HG03575 (cell line): Measurements from ENCODE around the gene NOL4L.
"Not testable (repeated sequence)": the region's sequence is repeated elsewhere in the genome, so short reads cannot be mapped to it uniquely, and the experiment has no call there.

Experiments used
- ATAC-seq: cut with Tn5 transposase; IDR thresholded peaks from one replicate; pipeline ENCODE4 v1.9.1; 2021; ENCODE audit not compliant: unreplicated experiment, insufficient number of reproducible peaks, low FRiP score; ENCODE audit errors: extremely low read depth

NOL4L gene

DNA sequence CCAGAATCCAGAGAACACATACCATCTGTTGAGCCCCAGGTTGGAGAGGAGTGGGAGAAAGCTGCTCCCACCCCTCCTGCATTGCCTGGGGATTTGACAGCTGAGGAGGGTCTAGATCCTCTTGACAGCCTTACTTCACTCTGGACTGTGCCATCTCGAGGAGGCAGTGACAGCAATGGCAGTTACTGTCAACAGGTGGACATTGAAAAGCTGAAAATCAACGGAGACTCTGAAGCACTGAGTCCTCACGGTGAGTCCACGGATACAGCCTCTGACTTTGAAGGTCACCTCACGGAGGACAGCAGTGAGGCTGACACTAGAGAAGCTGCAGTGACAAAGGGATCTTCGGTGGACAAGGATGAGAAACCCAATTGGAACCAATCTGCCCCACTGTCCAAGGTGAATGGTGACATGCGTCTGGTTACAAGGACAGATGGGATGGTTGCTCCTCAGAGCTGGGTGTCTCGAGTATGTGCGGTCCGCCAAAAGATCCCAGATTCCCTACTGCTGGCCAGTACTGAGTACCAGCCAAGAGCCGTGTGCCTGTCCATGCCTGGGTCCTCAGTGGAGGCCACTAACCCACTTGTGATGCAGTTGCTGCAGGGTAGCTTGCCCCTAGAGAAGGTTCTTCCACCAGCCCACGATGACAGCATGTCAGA is 149.6 kb downstream of the NOL4L start:
- no peak for ATAC-seq

DNA sequence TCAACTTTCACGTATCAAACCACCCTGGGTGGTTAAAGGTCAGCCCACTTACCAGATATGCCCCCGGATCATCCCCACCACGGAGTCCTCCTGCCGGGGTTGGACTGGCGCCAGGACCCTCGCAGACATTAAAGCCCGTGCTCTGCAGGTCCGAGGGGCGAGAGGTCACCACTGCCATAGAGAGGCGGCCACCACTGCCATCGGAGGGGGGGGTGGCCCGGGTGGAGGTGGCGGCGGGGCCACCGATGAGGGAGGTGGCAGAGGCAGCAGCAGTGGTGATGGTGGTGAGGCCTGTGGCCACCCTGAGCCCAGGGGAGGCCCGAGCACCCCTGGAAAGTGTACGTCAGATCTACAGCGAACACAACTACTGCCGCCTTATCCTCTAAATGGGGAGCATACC is 150.7 kb downstream of the NOL4L start:
- ATAC-seq, result no peak

DNA sequence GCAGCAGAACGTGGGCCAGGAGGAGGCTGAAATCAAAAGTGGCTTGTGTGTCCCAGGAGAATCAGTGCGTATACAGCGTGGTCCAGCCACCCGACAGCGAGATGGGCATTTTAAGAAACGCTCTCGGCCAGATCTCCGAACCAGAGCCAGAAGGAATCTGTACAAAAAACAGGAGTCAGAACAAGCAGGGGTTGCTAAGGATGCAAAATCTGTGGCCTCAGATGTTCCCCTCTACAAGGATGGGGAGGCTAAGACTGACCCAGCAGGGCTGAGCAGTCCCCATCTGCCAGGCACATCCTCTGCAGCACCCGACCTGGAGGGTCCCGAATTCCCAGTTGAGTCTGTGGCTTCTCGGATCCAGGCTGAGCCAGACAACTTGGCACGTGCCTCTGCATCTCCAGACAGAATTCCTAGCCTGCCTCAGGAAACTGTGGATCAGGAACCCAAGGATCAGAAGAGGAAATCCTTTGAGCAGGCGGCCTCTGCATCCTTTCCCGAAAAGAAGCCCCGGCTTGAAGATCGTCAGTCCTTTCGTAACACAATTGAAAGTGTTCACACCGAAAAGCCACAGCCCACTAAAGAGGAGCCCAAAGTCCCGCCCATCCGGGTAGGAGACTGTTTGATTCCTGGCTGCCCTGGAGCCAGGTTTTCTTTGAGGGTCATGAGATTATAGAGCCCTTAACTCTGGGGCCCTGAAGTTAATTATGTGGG is 151.7 kb downstream of the NOL4L start:
- no peak for ATAC-seq

DNA sequence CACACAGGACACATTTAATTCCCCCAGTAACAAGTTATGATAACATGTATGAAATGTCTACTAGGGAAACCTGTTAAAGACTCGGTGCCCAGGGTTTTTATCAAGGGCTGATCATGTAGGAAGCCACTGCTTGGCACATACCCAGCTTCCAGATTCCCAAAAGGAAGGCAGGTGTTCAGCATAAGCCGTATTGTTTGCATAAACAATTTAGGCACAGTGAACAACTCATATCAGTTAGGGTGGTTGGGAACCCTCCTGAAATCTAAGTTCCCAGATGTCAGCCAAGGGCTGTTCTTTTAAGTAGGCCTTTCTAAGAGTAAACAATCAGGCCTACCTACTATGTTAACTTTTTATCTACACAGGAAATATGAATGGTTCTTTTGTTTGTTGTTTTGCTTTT is 152.9 kb downstream of the NOL4L start:
- no peak for ATAC-seq

DNA sequence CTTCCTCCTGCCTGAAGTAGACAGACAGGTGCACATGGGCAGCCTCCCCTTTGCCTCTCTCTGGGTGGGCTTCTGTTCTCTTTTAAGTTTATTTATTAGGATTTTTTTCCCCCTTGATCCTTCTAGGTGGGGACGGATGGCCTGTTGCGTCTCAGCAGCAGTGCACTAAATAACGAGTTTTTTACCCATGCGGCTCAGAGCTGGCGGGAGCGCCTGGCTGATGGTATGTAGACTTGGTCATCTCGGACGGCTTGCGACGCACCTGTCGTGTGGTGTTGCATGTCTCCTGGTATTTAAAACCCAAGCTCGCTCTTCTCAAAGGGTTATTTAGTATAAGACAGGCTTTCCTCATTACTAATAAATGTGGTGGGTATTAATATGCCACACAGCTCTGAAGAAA is 153.7 kb downstream of the NOL4L start:
- ATAC-seq, result no peak

DNA sequence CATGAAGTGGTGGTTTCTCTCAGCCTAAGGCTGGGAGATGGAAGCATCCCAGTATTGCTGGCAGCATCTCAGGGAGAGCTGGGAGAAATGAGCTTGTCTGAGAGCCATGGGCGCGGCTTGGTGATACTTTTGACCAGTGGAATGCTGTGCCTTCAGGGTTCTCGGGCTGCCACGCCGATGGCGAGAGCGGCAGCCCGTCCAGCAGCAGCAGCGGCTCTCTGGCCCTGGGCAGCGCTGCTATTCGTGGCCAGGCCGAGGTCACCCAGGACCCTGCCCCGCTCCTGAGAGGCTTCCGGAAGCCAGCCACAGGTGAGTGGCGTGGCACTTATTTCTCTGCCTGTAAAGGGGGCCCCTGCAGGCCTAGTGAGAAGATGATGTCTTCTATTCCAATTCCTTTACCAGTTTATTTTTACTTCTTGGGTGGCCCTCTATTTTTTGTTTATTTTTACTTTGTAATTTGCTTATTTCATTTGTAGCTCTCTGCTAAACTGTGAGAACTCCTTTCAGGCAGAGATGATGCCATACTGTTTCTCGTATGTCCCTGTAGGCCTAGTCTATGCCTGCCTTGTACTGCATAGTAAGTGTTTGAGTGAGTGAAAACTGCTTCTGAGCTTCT is 155.3 kb downstream of the NOL4L start:
- no peak for ATAC-seq

DNA sequence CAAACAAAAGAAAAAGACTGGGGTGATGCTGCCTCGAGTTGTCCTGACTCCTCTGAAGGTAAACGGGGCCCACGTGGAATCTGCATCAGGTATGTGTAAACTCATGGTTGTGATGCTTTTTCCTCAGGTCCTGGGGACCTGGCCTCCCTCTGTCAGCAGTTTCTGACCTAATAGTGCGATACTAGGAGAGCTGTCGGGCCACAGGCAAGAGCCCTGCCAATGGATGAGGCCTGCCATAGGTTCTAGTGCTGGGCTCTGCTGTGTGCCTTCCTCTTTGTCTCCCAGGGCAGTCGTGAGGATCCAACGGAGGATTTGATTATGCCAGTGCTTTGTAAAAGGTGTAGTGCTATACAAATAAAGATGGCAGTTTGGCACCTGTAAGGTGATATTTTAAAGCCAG is 155.8 kb downstream of the NOL4L start:
- ATAC-seq, result no peak

DNA sequence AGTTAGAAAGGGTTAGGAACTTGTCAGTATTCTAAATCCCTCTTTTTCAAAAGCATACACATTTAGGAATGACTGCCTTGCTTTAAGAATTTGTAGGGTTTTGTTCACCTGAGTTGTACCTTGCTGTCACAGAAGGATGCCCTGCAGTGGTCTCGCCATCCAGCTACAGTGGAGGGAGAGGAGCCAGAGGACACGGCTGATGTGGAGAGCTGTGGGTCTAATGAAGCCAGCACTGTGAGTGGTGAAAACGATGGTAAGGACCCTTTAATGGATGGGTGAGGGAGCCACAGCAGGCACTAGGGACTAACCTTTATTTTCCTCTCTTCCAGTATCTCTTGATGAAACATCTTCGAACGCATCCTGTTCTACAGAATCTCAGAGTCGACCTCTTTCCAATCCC is 157.1 kb downstream of the NOL4L start:
- ATAC-seq, result no peak

DNA sequence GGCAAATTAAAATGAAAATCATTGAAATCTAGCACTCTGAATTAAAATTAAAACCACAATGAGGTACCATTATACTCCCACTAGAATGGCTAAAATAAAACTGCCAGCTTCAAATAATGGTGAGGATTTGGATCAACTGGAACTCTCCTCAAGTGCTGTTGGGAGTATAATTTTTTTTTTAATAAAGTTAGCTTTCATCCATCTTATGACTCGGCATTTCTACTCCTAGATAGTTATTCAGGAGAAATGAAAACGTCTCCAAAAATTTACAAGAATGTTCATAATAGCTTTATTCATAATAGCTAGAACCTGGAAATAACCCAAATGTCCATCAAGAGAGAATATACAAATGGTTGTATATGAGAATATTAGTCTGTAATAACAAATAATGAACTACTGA is 163.8 kb downstream of the NOL4L start:
- no peak for ATAC-seq

DNA sequence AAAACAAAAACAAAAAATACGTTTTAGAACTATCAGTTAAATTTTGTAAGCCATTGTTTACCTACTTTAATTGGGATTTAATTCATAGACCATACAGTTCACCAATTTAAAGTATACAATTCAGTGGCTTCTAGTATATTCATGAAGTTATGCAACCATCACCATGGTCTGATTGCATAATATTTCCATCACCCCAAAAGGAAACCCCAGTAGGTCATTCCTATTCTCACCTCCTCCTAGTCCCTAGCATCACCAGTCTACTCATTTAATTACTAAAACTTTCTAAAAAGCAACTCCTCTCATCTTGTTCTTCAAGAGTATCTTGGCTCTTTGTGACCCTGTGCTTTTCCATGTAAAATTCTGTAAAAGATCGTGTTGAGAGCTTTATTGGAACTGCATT is 166.8 kb downstream of the NOL4L start:
- ATAC-seq, result no peak

DNA sequence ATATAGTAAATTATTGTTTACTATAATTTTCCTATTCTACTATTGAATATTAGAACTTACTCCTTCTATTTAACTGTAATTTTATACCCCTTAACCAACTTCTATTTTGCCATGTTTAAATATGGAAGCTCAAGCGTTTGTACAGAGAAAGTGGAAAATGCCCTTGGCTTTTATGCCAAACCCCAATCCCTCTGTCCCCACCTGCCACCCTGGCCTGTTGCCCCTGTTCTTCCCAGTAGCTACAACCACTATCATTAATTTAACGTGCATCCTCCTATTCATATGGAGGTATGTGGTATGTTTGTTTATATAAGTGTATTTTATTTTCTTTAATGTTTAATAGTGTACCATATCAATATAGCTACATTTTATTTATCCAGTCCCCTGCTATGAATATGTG is 168.9 kb downstream of the NOL4L start:
- ATAC-seq, result no peak

DNA sequence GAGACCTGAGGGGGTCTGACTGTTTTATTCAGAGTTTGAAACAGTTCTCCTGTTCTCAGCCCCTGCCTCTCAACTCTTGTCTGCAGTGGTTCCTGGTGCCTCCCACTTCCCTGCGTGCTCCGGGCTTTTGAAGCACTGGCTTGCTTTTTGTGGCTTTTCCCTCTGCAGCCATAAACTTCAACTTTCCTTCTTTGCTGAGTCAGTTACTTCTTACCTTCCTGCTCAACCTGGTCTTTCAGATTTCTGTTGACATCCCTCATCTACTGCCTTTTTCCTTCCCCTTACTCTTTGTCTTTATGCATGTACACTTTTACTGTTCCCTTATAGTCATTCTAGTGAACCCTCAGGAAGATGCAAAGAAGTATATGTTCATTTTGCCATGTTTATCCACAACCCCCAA is 169.6 kb downstream of the NOL4L start:
- no peak for ATAC-seq

DNA sequence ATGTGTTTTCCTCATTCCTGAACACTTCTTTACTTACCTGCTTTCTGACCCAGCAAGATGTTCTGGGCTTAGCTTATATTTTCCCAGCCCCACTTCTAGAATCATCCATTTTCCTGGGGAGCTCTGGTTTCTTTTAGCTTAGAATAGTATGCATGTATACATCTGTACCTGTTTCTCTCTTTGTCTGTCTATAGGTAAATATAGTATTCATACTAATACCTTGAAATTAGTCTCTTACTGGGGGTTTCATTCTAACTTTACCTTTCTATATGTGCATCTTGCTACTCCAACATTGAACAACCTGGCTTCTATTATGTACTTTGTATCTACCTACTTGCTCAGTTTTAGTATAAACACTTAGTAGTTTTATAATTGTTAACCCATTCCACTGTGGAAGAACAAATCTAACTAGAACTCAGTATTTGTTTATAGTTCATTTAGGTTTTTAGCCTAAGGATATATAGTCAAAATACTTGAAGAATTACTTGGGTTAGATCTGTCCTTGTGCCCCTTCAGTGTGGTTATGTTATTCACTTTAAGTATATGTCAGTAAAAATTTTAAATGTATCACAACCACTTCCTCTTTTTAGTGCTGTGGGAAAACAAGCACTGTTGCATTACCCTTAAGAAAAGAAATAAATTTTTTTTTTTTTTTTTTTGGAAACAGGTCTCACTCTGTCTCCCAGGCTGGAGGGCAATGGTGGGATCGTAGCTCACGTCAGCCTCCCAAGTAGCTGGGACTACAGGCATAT is 173.0 kb downstream of the NOL4L start:
- ATAC-seq, result no peak

DNA sequence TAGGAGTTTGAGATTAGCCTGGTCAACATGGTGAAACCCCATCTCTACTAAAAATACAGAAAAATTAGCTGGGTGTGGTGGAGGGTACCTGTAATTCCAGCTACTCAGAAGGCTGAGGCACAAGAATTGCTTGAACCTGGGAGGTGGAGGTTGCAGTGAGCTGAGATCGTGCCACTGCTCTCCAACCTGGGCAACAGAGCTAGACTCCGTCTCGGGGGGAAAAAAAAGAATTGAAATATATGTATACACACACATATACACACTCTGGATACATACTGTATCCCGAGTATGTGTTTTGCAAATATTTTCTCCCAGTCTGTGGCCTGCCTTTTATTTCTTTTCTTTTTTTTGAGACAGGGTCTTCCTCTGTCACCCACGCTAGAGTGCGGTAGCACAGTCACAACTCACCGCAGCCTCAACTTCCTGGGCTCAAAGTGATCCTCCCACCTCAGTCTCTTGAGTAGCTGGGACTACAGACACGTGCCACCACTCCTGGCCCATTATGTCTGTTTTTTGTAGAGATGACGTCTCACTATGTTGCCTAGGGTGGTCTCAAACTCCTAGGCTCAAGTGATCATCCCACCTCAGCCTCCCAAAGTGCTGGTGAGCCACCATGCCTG is 177.9 kb downstream of the NOL4L start:
- not testable (repeated sequence) for ATAC-seq

DNA sequence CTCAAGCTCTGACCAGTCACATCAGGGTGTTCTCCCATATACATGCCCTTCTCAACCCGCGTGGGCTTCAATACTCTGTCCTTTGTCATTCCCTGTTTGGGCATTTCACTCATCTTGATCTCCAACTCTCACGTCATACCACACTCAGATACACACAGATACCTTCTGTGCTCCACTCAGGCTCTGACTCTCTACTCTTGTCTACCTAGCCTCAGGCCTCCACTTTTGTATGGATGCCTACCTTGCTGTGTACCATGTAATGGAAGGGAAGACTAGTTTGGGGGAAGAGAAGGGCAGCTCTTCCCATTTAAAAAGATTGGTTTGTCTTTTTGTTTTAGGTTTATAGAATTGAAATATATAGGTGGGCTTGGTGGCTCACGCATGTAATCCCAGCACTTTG is 178.4 kb downstream of the NOL4L start:
- ATAC-seq, result no peak

DNA sequence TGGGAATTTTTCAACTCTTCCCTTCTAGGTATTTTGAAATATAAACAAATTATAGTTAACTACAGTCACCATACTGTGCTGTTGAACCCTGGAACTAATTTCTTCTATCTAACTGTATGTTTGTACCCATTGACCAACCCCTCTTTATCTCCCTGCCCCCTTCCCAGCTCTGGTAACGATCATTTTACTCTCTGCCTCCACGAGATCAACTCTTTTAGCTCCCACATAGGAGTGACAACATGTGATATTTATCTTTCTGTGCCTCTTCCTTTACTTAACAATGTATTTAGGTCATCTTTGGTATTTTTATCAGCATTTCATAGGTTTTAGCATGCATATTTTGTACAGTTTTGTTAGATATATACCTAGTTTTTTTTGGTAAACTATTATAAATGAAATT is 181.1 kb downstream of the NOL4L start:
- no peak for ATAC-seq

DNA sequence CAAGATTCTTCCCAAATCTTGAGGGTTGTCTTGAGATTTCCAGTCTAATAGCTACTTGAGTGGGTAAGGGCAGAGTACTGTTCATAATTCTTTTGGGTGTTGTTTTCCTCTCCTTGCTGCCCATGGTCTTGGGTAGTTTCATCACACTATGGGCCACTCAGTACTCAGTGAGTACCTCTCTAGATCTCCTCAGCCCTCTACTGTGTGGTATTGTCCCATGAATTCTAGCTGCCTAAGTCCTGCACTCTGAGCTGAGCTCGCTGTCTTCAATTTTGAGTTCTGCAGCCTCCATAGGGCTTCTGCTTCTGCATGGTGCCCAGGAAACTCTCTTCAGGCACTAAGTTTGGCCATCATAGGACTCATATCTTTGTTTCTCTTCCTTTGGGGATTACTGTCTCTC is 184.7 kb downstream of the NOL4L start:
- no peak for ATAC-seq

DNA sequence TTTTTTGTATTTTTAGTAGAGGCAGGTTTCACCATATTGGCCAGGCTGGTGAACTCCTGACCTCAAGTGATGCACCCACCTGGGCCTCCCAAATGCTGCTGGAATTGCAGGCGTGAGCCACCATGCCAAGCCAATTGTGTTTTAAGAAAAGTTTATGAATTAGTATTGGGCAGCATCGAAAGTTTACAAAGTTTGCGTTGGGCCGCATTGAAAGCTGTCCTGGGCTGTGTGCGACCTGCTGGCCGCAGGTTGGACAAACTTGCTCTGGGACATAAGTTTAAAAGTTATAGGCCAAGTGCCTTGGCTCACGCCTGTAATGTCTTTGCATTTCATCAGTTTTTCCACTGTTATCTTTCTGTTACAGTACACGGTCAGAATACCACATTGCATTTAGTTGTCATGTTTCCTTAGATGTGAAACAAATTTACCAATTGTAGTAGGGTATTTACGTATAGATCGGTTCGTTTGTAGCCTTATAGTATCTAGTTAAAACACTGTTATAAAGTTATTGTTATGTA is 187.5 kb downstream of the NOL4L start:
- no peak for ATAC-seq

DNA sequence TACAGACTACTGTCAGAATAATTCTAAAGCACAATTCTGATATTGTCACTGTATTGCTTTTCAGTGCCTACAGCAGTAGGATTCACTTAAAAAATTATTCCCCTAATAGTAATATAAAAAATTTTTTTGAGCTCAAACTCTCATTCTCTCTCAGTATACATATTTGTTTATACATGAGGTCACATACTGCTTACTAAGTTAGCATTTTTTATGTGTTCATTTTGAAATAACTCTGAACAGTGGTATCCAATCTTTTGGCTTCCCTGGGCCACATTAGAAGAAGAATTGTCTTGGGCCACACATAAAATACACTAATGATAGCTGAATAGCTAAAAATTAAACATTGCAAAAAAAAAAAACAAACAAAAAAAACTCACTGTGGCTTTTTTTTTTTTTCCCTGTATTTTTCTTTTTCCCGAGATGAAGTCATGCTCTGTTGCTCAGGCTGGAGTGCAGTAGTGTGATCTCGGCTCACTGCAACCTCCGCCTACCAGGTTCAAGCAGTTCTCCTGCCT is 188.4 kb downstream of the NOL4L start:
- no peak for ATAC-seq
